CD4-positive, alpha-beta T cell treated with Interleukin-4 for 4 hours (primary cell): Measurements from ENCODE around the gene GSDMA.
A peak's percentile ranks its signal among the peaks of the same experiment; 100 is the strongest.
"Not testable (repeated sequence)": the region's sequence is repeated elsewhere in the genome, so short reads cannot be mapped to it uniquely, and the experiment has no call there.

Experiments used
- DNase-seq: peaks from one replicate; pipeline ENCODE4 v3.0.0-alpha.2; 2020

GSDMA gene

GRCh38 chr17:39929646-39930407, 33.0 kb upstream of the GSDMA start:
- no peak for DNase-seq

GRCh38 chr17:39933912-39934311, 28.9 kb upstream of the GSDMA start:
- no peak for DNase-seq

DNA sequence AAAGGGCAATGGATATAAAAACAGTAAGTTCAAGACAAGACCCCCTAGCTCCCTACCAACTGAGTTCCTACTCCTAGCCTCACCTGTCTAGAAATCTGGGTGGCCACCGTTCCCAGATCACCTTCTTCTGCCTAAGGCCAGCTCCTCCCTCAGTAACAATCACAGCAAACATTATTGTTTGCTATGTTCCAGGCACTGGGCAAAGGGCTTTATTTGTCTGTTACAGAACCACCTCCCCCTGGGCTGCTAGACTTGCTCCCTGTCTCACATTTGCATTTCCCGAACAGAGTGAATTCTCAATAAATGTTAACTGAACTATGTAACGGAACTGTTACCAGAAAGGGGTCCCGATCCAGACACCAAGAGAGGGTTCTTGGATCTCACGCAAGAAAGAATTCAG, 28.5 kb upstream of the GSDMA start:
- DNase-seq: no peak

GRCh38 chr17:39935909-39936308, 26.9 kb upstream of the GSDMA start:
- DNase-seq: no peak

GRCh38 chr17:39937447-39937846, 25.4 kb upstream of the GSDMA start:
- no peak for DNase-seq

DNA sequence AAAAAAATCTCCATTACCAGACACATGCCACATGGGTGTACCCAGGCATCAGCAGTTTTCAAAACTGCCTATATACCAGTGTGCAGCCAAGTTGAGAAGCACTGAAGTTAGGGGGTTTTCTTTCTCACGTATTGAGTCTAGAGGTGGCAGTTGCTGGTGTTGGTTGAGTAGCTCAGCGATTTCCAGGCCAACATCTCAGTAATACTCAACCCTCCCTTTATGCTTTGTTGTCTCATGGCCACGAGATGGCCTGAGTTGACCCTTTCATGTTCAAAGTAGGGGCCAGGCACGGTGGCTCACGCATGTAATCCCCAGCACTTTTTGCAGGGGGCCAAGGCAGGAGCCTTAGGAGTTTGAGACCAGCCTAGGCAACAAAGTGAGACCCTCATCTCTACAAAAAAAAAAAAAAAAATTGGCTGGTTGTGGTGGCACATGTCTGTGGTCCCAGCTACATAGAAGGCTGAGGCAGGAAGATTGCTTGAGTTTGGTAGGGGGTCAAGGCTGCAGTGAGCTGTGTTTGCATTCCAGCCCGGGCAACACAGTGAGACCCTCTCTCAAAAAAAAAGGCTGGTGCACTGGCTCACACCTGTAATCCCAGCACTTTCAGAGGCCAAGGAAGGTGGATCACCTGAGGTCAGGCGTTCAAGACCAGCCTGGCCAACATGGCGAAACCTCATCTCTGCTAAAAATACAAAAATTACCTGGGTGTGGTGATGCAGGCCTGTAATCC, 24.5 kb upstream of the GSDMA start:
- DNase-seq: no peak

DNA sequence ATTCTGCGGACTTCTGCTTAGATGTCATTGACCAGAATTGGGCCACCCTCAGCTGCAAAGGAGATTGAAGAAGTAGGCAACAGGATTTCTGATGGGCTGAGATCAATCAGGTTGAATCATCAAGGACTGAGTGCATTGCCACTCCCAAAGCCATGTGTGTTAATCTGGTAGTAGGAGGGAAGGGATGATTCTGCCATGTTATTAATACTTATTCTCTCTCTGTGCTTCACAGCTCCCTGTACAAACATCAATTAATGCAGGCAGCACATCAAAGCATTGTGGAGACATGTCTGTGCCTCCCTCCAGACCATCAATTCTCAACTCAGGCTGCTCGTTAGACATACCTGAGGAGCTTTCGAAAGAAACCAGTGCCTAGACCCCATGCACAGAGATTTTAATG, 23.7 kb upstream of the GSDMA start:
- DNase-seq: no peak

- peak; percentile 48 for DNase-seq
These were observed 23.0 kb upstream of the GSDMA start for GRCh38 chr17:39939588-39940419.

DNA sequence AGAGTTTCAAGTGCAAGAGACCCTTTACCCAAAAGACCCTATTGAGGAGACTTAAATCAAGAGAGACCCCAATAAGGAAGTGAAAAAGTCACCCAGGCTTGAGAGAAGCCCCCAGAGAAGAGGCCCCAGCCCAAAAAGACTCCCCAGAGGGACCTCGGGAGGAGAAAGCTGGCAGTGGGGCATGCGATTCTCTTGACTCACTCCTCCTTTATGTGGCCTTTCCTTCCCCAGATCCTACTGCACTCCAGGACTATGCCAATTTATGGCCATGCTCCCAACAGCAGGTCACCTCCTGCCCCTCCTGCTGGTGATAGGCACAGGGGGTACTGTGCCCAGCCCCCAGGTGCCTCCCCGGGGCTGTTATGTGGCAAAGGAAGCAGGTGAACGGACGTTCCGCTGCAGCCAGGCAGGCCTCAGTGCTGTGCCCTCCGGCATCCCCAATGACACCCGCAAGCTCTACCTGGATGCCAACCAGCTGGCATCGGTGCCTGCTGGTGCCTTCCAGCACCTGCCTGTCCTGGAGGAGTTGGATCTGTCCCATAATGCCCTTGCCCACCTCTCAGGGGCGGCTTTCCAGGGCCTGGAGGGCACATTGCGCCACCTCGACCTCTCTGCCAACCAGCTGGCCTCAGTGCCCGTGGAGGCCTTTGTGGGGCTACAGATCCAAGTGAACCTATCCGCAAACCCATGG, 19.0 kb upstream of the GSDMA start:
- DNase-seq: no peak

DNA sequence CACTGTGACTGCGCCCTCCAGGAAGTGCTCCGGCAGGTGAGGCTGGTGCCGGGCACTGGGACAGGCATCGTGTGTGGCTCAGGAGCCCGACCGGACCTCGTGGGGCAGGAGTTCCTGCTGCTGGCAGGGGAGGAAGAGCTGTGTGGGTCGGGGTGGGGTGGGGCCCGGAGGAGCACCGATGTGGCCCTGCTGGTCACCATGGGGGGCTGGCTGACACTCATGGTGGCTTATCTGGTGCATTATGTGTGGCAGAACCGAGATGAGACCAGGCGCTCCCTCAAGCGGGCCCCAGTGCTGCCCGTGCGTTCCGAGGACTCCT, 18.5 kb upstream of the GSDMA start:
- no peak for DNase-seq

GRCh38 chr17:39946551-39947330, 16.1 kb upstream of the GSDMA start:
- no peak for DNase-seq

- DNase-seq: not testable (repeated sequence)
These were observed 14.3 kb upstream of the GSDMA start for GRCh38 chr17:39948489-39948828.

GRCh38 chr17:39949028-39949427, 13.8 kb upstream of the GSDMA start:
- no peak for DNase-seq

DNA sequence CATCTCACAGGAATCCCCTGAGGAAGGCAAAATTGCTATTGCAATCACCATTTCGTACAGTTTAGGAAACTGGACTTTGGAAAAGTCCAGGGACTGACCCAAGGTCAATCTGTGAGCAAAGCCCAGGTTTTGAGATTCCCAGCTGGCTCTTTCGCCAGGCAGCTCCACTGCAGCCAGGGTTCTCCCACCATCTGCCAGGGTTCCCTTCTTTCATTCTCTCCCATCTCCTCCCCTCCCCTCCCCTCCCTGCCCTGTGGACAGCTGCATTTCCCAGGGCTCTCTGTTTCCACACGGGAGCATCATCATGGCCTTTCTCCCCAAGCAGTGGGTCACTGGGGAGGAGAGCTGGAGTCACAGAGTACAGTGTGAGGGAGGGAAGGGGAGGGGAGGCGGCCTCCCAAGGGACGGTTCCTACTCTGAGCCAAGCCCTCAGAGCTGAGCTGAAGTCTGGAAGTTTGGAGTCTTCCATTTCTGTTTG, 11.9 kb upstream of the GSDMA start:
- no peak for DNase-seq

GRCh38 chr17:39951924-39952679, 10.7 kb upstream of the GSDMA start:
- no peak for DNase-seq

- DNase-seq: peak; percentile 93
These were observed 9.9 kb upstream of the GSDMA start for GRCh38 chr17:39952680-39953470.

DNA sequence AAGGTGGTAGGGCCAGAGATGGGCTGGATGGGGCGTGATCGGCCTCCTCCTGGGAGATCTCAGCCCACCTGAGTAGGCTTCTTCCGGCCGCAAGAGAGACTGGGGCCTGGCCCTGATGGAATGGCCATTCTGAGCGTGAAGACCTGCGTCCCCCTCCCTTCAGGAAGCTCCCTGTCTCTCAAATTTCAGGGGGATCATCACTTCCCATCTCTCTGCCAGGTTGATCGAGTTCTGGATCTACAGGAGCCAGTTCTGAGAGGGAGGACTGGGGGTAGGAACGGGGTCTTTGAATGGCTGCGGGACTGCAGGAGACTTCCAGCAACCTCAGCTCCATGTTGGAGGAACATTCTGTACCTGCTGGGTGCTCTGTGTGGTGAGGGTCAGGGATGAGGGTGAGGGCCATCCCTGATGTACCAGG, 9.3 kb upstream of the GSDMA start:
- no peak for DNase-seq

DNA sequence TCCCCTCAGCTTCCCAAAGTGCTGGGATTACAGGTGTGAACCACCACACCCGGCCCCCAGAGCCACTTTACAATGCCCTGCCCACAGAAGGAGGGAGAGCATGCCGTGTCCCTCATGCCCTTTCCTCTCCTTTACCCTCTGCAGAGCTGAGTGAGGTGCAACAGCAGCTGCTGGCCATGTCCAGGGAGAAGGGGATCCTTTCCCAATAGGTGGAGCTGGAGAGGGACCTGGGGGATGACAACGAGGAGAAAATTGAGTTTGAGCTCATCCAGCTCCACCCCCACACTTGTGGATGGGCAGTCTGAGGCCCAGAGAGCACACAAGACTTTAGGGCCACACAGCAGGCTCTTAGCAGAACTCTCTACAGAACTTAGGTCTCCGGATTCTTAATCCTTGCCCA, 7.9 kb upstream of the GSDMA start:
- DNase-seq: no peak

GRCh38 chr17:39955726-39956225, 7.0 kb upstream of the GSDMA start:
- DNase-seq: no peak

- no peak for DNase-seq
These were observed 2.2 kb upstream of the GSDMA start for GRCh38 chr17:39960524-39961041.
